ENCODE results near the gene DDX5.
"Not testable (repeated sequence)": the region's sequence is repeated elsewhere in the genome, so short reads cannot be mapped to it uniquely, and the experiment has no call there.

Gene DDX5

DNA sequence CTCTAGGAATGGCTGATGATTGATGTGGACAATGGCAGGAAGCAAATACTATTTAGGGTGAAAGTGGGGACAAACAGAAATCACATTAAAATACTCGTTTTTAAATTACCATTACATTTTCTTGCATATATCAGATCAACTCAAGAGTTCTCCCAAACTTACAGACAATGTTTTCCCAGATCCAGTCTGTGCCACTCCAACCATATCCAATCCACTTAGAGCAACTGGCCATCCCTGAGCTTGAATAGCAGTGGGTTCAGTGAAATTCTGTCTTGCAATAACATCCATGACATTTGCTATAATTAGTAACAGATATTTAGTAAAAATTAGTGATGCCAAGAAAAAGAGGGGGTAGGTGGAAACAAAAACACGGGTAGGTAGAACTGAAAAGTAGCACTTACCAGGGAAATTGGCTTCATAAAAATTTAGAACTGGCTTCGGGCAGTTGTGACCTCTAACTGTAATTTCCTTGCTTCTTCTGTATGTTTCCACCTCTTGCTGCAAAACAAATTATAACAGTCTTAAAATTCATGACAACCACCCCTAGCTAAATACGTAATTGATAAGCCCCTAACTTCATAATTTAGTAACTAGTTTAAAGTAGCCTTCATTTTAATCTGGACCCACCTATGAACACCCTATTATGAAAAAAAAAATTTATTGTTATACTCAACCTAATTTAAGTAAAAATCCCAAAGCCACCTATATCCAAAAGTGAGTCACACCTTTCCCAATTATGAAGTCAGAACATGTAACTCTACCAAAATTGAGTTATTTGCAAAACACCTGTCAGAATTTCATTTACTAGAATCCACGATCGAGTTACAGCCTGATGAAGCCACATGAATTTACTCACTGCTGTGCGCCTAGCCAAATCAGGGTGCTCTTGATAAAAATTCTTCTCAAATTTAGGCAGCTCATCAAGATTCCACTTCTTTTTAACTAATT, 2.0 kb downstream of the DDX5 start:
- Histone ChIP-seq H3K9ac (ENCODE audit: low read depth, low read length) (peak overlapping the region; percentile 99), H3K9me3 (ENCODE audit: control insufficient read depth, insufficient read depth, low read length) (no peaks in the 10 kb centered on the region), H3K36me3 (ENCODE audit: insufficient read depth, low read length) (peaks cover 55% of the 10 kb centered on the region), H3K4me1 (ENCODE audit: insufficient read depth, low read length) (peaks cover 31% of the 10 kb centered on the region)

GRCh38 chr17:64503341-64503740, 2.7 kb downstream of the DDX5 start:
- H3K36me3 ChIP-seq (ENCODE audit: insufficient read depth, low read length): peaks cover 55% of the 10 kb centered on the region
- H3K9me3 ChIP-seq (ENCODE audit: control insufficient read depth, insufficient read depth, low read length): no peaks in the 10 kb centered on the region
- no peak overlapping the region for H3K9ac ChIP-seq (ENCODE audit: low read depth, low read length)
- peaks cover 28% of the 10 kb centered on the region for H3K4me1 ChIP-seq (ENCODE audit: insufficient read depth, low read length)

DNA sequence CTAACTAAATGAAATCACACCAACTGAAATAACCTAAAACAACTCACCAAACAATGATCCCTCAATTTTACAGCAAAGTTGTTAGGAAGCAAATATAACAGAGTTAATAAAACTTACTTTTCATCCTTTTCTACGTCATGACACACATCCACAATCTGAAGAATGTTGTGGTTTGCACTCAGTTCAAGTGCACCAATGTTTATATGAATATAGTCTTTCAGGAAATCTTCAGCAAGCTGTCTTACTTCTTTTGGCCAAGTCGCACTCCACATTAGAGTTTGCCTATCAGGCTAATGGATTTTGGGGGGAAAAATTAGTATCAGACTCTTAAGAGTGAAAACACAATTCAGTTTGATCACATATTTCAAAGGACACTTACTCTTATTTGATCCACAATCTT, 3.3 kb downstream of the DDX5 start:
- H3K9ac ChIP-seq (ENCODE audit: low read depth, low read length): no peak overlapping the region
- no peaks in the 10 kb centered on the region for H3K9me3 ChIP-seq (ENCODE audit: control insufficient read depth, insufficient read depth, low read length)
- peaks cover 28% of the 10 kb centered on the region for H3K4me1 ChIP-seq (ENCODE audit: insufficient read depth, low read length)
- H3K36me3 ChIP-seq (ENCODE audit: insufficient read depth, low read length): peaks cover 55% of the 10 kb centered on the region

DNA sequence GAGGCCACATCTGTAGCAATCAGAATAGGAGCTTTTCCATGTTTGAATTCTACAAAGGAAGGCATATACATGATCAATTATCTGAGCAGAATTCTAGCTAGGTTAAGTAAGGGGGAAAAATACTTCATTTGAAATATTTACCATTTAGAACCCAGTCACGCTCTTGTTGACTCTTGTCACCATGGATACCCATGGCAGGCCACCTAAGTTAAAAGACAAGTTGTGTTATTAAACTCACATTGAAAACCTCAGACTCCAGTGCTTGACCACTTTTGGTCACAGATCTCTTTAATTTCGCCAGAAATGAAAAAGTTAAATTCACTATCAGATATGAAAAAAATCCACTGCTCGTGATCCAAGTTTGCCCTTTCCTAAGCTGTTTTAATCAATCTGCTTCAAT, 4.1 kb downstream of the DDX5 start:
- peaks cover 55% of the 10 kb centered on the region for H3K36me3 ChIP-seq (ENCODE audit: insufficient read depth, low read length)
- H3K9me3 ChIP-seq (ENCODE audit: control insufficient read depth, insufficient read depth, low read length): no peaks in the 10 kb centered on the region
- H3K9ac ChIP-seq (ENCODE audit: low read depth, low read length): no peak overlapping the region
- peaks cover 28% of the 10 kb centered on the region for H3K4me1 ChIP-seq (ENCODE audit: insufficient read depth, low read length)

DNA sequence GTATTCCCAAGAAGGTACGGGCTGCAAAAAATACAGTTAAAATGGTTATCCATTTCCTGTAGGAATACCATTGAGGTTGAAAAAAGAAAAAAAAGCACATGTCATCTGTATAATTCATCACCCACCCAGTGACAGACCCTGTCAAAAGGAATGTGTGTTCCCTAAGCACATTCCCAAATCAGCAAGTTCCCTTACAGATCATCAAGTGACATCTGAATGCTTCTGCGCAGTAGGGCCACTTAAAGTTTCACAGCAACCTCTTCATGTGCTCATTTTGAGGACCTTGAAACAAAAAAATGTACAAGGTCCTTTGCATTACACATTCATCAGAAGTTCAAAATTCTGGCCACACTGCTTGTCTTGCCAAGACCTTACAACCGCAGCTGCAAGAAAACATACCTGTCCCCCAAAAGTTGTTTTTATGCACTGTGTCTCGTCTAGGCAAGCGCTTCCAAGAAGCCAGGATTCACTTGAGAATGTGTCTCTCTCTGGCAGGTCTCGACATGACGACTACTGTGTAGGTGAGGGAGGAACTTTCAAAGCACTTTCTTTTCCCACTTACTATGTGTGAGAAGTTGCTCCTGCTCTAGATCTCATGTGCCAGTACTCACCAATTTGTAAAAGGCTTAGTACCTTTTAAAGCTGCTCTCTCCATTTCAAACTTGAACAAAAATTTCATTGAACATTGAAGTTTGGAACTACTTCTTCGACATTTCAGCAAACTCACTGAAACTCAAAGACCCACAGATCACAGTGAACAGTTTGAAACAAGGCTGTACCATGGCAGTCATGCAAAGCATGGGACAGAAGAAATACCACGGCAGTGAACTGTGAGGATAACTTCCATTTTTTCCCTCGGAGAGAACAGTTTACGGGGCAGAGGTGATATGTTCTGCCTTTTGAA, 5.0 kb downstream of the DDX5 start:
- Histone ChIP-seq H3K4me1 (ENCODE audit: insufficient read depth, low read length) (peaks cover 28% of the 10 kb centered on the region), H3K9me3 (ENCODE audit: control insufficient read depth, insufficient read depth, low read length) (no peaks in the 10 kb centered on the region), H3K36me3 (ENCODE audit: insufficient read depth, low read length) (peaks cover 55% of the 10 kb centered on the region), H3K9ac (ENCODE audit: low read depth, low read length) (no peak overlapping the region)

DNA sequence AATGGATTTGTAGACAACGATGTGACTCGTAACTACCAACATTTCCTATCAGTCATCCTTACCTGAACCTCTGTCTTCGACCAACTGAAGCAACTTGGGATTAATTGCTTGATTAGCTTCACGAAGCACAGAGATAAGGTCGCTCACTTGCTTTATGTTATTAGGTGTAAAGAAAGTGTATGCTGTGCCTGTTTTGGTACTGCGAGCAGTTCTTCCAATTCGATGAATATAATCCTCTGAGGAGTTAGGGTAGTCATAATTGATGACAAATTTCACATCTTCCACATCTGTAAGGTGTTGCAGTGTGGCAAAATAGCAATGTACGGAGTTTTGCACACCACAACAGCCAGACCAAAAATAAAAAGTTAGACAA, 5.6 kb downstream of the DDX5 start:
- peaks cover 55% of the 10 kb centered on the region for H3K36me3 ChIP-seq (ENCODE audit: insufficient read depth, low read length)
- H3K4me1 ChIP-seq (ENCODE audit: insufficient read depth, low read length): peaks cover 28% of the 10 kb centered on the region
- no peak overlapping the region for H3K9ac ChIP-seq (ENCODE audit: low read depth, low read length)
- no peaks in the 10 kb centered on the region for H3K9me3 ChIP-seq (ENCODE audit: control insufficient read depth, insufficient read depth, low read length)

DNA sequence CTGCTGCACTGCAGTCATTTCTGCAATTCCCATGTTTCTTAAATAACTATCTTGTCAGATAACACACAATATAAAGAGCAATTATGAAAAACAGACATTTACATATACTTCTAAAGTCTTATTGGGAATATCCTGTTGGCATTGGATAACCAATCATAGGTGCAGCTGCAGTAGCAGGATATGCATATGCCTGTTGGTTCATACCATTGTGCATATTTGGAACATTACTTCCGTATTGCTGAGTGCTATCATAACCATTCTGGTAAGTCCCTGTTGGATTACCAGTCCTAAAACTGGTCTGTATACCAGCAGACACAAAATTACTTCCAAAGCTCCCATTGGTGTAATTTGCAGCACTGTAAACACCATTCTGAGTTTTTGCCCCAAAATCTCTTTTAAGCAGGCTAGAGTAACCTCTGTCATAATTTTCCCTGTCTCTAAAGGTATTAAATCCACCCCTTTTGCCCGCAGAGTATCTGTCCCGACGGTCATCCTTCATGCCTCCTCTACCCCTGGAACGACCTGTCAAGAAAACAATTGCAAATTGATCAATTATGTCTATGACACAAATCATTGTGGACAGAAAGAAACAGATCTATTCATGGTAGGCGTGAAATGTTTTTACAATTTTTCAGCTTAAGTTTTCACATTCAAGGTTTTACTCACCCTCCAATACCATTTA, 6.1 kb downstream of the DDX5 start:
- no peak overlapping the region for H3K9ac ChIP-seq (ENCODE audit: low read depth, low read length)
- peaks cover 52% of the 10 kb centered on the region for H3K36me3 ChIP-seq (ENCODE audit: insufficient read depth, low read length)
- H3K9me3 ChIP-seq (ENCODE audit: control insufficient read depth, insufficient read depth, low read length): no peaks in the 10 kb centered on the region
- peaks cover 28% of the 10 kb centered on the region for H3K4me1 ChIP-seq (ENCODE audit: insufficient read depth, low read length)

GRCh38 chr17:64498308-64499203, 7.5 kb downstream of the DDX5 start:
- Histone ChIP-seq H3K4me1 (ENCODE audit: insufficient read depth, low read length) (peaks cover 23% of the 10 kb centered on the region; the same call in 1 of the 2 replicates), H3K36me3 (ENCODE audit: insufficient read depth, low read length) (peaks cover 40% of the 10 kb centered on the region), H3K9me3 (ENCODE audit: control insufficient read depth, insufficient read depth, low read length) (no peaks in the 10 kb centered on the region), H3K9ac (ENCODE audit: low read depth, low read length) (0 out of 2 replicates have a peak overlapping the region, but pooled peaks have one; percentile 1)

DNA sequence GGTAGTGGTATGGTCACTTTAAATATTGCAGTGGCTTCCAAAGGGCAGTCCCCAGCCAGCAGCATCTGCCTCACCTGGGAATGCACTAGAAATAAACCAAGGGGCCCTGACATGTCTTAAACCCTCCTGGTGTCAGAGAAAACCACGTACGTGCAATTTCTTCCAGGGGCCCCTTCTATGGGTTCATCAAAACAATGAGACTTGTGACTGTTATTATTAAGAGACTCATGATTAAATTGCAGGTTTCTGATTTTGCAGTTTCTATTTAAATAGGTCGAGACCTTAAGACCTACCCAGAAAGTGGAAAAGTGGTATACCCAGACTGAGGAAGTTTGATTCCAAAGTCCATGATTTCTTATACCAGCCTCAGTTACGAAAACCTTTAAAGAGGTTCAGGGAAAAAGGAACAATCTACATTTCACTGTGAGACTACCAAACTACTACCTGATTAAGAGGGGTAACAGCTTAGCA, 8.5 kb downstream of the DDX5 start:
- Histone ChIP-seq H3K4me1 (ENCODE audit: insufficient read depth, low read length) (peaks cover 23% of the 10 kb centered on the region; the same call in 1 of the 2 replicates), H3K36me3 (ENCODE audit: insufficient read depth, low read length) (peaks cover 37% of the 10 kb centered on the region), H3K9me3 (ENCODE audit: control insufficient read depth, insufficient read depth, low read length) (no peaks in the 10 kb centered on the region), H3K9ac (ENCODE audit: low read depth, low read length) (peak overlapping the region; percentile 96)

- H3K9me3 ChIP-seq (ENCODE audit: control insufficient read depth, insufficient read depth, low read length): no peaks in the 10 kb centered on the region
- peaks cover 17% of the 10 kb centered on the region; the same call in 1 of the 2 replicates for H3K4me1 ChIP-seq (ENCODE audit: insufficient read depth, low read length)
- peak within 1 kb of the TSS; percentile 96 for H3K9ac ChIP-seq (ENCODE audit: low read depth, low read length)
- H3K36me3 ChIP-seq (ENCODE audit: insufficient read depth, low read length): peaks cover 36% of the 10 kb centered on the region
Observed at GRCh38 chr17:64496786-64497564, 9.1 kb downstream of the DDX5 start, which contains the start of gene POLG2. Gene POLG2, minus strand, starts transcription at chr17:64497054. Its CDS starts 86 bp downstream, at chr17:64496968.

DNA sequence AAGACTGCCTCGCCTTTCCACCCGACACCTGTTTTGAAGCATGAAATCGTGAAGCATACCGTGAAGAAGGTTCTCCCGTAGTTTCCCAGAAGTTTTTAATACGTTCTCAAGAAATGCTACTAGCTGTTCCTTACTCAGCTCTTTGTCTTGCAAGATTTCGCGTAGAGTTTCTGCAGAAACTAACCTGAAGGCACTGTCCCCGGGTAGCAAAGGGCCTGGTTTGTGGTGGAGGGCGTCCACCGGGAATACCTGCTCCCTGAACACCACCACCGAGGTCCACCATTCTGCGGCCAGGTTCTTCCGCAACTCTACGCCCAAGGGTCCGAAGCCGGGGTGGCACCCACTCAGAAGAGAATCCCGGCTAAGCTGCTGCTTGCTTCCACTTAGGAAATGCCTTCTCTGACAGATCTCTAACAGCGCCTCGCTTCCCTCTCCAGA, 9.7 kb downstream of the DDX5 start:
- Histone ChIP-seq H3K9ac (ENCODE audit: low read depth, low read length) (peak overlapping the region; percentile 96), H3K4me1 (ENCODE audit: insufficient read depth, low read length) (0 out of 2 replicates have a peak, but pooled peaks cover 11% of the 10 kb centered on the region), H3K36me3 (ENCODE audit: insufficient read depth, low read length) (peaks cover 34% of the 10 kb centered on the region), H3K9me3 (ENCODE audit: control insufficient read depth, insufficient read depth, low read length) (no peaks in the 10 kb centered on the region)

DNA sequence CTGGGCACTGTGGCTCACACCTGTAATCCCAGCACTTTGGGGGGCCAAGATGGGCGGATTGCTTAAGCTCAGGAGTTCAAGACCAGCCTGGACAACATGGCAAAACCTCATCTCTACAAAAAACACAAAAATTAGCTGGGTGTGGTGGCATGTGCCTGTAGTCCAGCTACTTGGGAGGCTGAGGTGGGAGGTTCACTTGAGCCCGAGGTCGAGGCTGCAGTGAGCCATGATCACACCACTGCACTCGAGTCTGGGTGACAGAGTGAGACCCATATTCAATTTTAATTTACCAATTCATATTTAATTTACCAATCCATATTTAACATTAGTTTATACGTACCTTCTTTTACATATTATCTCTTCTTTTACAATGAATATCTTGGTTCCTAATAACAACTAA, 10.8 kb downstream of the DDX5 start:
- H3K9me3 ChIP-seq (ENCODE audit: control insufficient read depth, insufficient read depth, low read length); H3K4me1 ChIP-seq (ENCODE audit: insufficient read depth, low read length): not testable (repeated sequence)
- Histone ChIP-seq H3K9ac (ENCODE audit: low read depth, low read length) (peak overlapping the region; percentile 96; the same call in 1 of the 2 replicates), H3K36me3 (ENCODE audit: insufficient read depth, low read length) (peaks cover 34% of the 10 kb centered on the region)

All from ES-I3 (cell line).